K562 (cell line): Measurements from ENCODE around the gene ZG16B. TPM values are rescaled to one million over a fixed set of nuclear protein-coding genes. Genes with fewer than 3 reads are reported as not detected.
A peak's percentile ranks its signal among the peaks of the same experiment; 100 is the strongest.

ENCODE experiments used
- ATAC-seq: fragments of 200-7000 bp; cut with Tn5 transposase; 3 replicates; pipeline ENCODE4 v1.9.1; 2020; ENCODE audit warnings: moderate library complexity
- BruUV-seq: library from RNA; stranded (reverse); fragments of 400-500 nt; replicated peaks from 2 replicates; lab custom pipeline; 2021; lab: Mats Ljungman, UMichigan
- CTCF ChIA-PET: fragments of 300-600 bp; formaldehyde crosslinking; extraction: SDS; loops from one replicate; lab custom pipeline; 2021; ENCODE audit warnings: low intra/inter-chr PET ratio; lab: Yijun Ruan, JAX
- POLR2A ChIA-PET: fragments of 300-600, 350-650 bp; sonication (Branson Sonifier 250); formaldehyde crosslinking; extraction: SDS; loops from one replicate; lab custom pipeline; 2021; ENCODE audit warnings: antibody characterized with exemption, inconsistent platforms; lab: Yijun Ruan, JAX
- DNase-seq, 4 experiments: peaks; one replicate each; pipeline versions ENCODE4 v3.0.0 to v3.0.0-alpha.2; 2011 to 2018; ENCODE audit warnings: low spot score in 3 of 4, mixed read lengths in 3 of 4; ENCODE audit errors: extremely low read depth in 1 of 4
- FAIRE-seq: peaks from 2 replicates; lab custom pipeline; 2011; peaks lifted over from hg19 to GRCh38; lab: Jason Lieb, UNC
- H2AFZ ChIP-seq: 2 replicates; pipeline ENCODE4 v1.6.0; 2011; ENCODE audit warnings: low read depth, low read length, control low read depth, inconsistent platforms
- H3K27ac ChIP-seq: fragments of 200-600 bp; 3 replicates; pipeline ENCODE4 v1.8.0; 2011; ENCODE audit warnings: low read depth, mild to moderate bottlenecking, control low read depth, inconsistent platforms, low read length, moderate library complexity, mixed read lengths; ENCODE audit errors: extremely low read depth
- H3K27me3 ChIP-seq, 2 experiments: fragments of 300-600 bp in 1 of 2; 2 replicates in 1 of 2; 3 replicates in 1 of 2; pipeline versions ENCODE4 v1.6.0 to v1.8.0; 2011; ENCODE audit warnings: inconsistent platforms in 2 of 2, low read length in 2 of 2, mild to moderate bottlenecking in 1 of 2, mixed read lengths in 1 of 2, moderate library complexity in 1 of 2; ENCODE audit not compliant: control insufficient read depth in 2 of 2, insufficient read depth in 2 of 2
- H3K36me3 ChIP-seq: fragments of 300-600 bp; 3 replicates; pipeline ENCODE4 v1.8.0; 2011; ENCODE audit warnings: mild to moderate bottlenecking, low read length, inconsistent platforms; ENCODE audit not compliant: control insufficient read depth, insufficient read depth
- H3K4me1 ChIP-seq, 2 experiments: fragments of 200-600 bp in 1 of 2; replicated peaks in 1 of 2; 2 replicates in 1 of 2; 3 replicates in 1 of 2; pipeline versions ENCODE4 v1.5.1 to v1.8.0; 2011; ENCODE audit warnings: inconsistent platforms in 2 of 2, low read length in 2 of 2, mild to moderate bottlenecking in 1 of 2, mixed read lengths in 1 of 2, moderate library complexity in 1 of 2; ENCODE audit not compliant: control insufficient read depth in 2 of 2, insufficient read depth in 2 of 2
- H3K4me2 ChIP-seq: 2 replicates; pipeline ENCODE4 v1.6.1; 2011; ENCODE audit warnings: low read length, control low read depth, inconsistent platforms, mixed read lengths; ENCODE audit not compliant: insufficient read depth
- H3K4me3 ChIP-seq: fragments of 200-600 bp; sonication (generic), shearing (Covaris generic); 2 replicates; pipeline ENCODE4 v1.5.1; 2016; ENCODE audit warnings: control low read depth, inconsistent platforms
- H3K79me2 ChIP-seq: fragments of 200-600 bp; 3 replicates; pipeline ENCODE4 v1.8.0; 2011; ENCODE audit warnings: low read length, inconsistent platforms; ENCODE audit not compliant: control insufficient read depth, insufficient read depth
- H3K9ac ChIP-seq, 2 experiments: 2 replicates each; pipeline versions ENCODE4 v1.6.0 to v1.6.1; 2011; ENCODE audit warnings: low read depth in 2 of 2, low read length in 2 of 2, control low read depth in 1 of 2, inconsistent platforms in 1 of 2, mild to moderate bottlenecking in 1 of 2, mixed read lengths in 1 of 2; ENCODE audit not compliant: insufficient read depth in 1 of 2
- H3K9me1 ChIP-seq: one replicate; pipeline ENCODE4 v1.6.0; 2011; ENCODE audit warnings: inconsistent platforms, mild to moderate bottlenecking, low read length, moderate library complexity; ENCODE audit not compliant: control insufficient read depth, insufficient read depth
- H3K9me3 ChIP-seq: replicated peaks from 2 replicates; pipeline ENCODE4 v1.5.1; 2011; ENCODE audit warnings: low read depth, low read length, inconsistent platforms; ENCODE audit not compliant: control insufficient read depth, insufficient read depth
- H4K20me1 ChIP-seq: replicated peaks from 2 replicates; pipeline ENCODE4 v1.6.1; 2011; ENCODE audit warnings: low read length, inconsistent platforms, mixed read lengths; ENCODE audit not compliant: control insufficient read depth, insufficient read depth
- CHD1 ChIP-seq: fragments of 200-600 bp; sonication (generic); IDR thresholded peaks from one replicate; pipeline ENCODE4 v1.6.1; 2012; ENCODE audit warnings: mild to moderate bottlenecking, moderate library complexity, low read length, inconsistent platforms
- EGR1 ChIP-seq: fragments of 450-650 bp; conservative IDR thresholded peaks from 2 replicates; pipeline ENCODE4 v1.6.1; 2017; ENCODE audit warnings: mild to moderate bottlenecking
- ESRRB ChIP-seq: fragments of 250-450 bp; sonication (Bioruptor Pico); IDR thresholded peaks from 2 replicates; pipeline ENCODE4 v1.5.0; 2020; ENCODE audit warnings: mild to moderate bottlenecking, moderate library complexity, borderline replicate concordance
- FOXA1 ChIP-seq: fragments of 450-650 bp; IDR thresholded peaks from 2 replicates; pipeline ENCODE4 v1.6.1; 2016; ENCODE audit warnings: mild to moderate bottlenecking, borderline replicate concordance
- HMBOX1 ChIP-seq: sonication (generic); IDR thresholded peaks from 2 replicates; pipeline ENCODE4 v1.6.1; 2016
- IRF2 ChIP-seq: sonication (generic); formaldehyde crosslinking; IDR thresholded peaks from 2 replicates; pipeline ENCODE4 v1.8.1; 2022; ENCODE audit warnings: mild to moderate bottlenecking, missing genetic modification reagents
- KDM1A ChIP-seq, 2 experiments: fragments of 450-650 bp; IDR thresholded peaks; 2 replicates each; pipeline ENCODE4 v1.6.1; 2016; ENCODE audit warnings: mild to moderate bottlenecking in 2 of 2
- NELFE ChIP-seq: IDR thresholded peaks from 2 replicates; pipeline ENCODE4 v1.6.1; 2011; ENCODE audit warnings: mild to moderate bottlenecking; ENCODE audit not compliant: insufficient read depth, insufficient read length
- NFIC ChIP-seq: fragments of 450-650 bp; IDR thresholded peaks from 2 replicates; pipeline ENCODE4 v1.6.1; 2017; ENCODE audit warnings: mild to moderate bottlenecking, inconsistent platforms
- RBFOX2 ChIP-seq: fragments of 200-400 bp; formaldehyde crosslinking; IDR thresholded peaks from 2 replicates; pipeline ENCODE4 v1.6.1; 2017; ENCODE audit warnings: low read depth, mild to moderate bottlenecking, low read length, moderate library complexity
- REST ChIP-seq, 2 experiments: fragments of 450-650 bp; formaldehyde crosslinking in 1 of 2; IDR thresholded peaks; 2 replicates each; pipeline versions ENCODE4 v1.4.0 to v1.6.1; 2014 to 2020; ENCODE audit warnings: mild to moderate bottlenecking in 2 of 2, borderline replicate concordance in 1 of 2, low read depth in 1 of 2
- TARDBP ChIP-seq: fragments of 450-650 bp; IDR thresholded peaks from 2 replicates; pipeline ENCODE4 v1.6.1; 2016
- ZNF583 ChIP-seq: fragments of 250-450 bp; sonication (Bioruptor Pico); IDR thresholded peaks from 2 replicates; pipeline ENCODE4 v1.4.0; 2020
- ZNF780A ChIP-seq: fragments of 250-450 bp; sonication (Bioruptor Pico); IDR thresholded peaks from 2 replicates; pipeline ENCODE4 v1.5.0; 2021; ENCODE audit warnings: mild to moderate bottlenecking
- WGBS: fragments of 100-300 bp; shearing (Covaris generic); methylation state at CpG from one replicate; pipeline ENCODE4 v1.1.6; 2016; ENCODE audit warnings: low coverage, mixed read lengths; ENCODE audit not compliant: insufficient coverage; ENCODE audit errors: missing lambda C conversion rate; 5-methylcytosine and 5-hydroxymethylcytosine counted together
- in situ Hi-C: fragments of 300-500 bp; cut with MboI; formaldehyde crosslinking; loops from 4 replicates; pipeline ENCODE4 v1.15.0; 2018; ENCODE audit warnings: inconsistent platforms, mixed read lengths
- intact Hi-C: fragments of 100-400 bp; cut with micrococcal nuclease; formaldehyde crosslinking; loops from 2 replicates; pipeline ENCODE4 v1.14.2; 2022
- polyA plus RNA-seq, 8 experiments: library from polyadenylated mRNA; depleted of rRNA in 4 of 8; stranded (reverse) in 5 of 8; unstranded in 3 of 8; fragments of >200 nt; fragmentation: Nextera tagmentation in 2 of 8; fragmentation: Illumina TruSeq in 1 of 8; extraction: Ambion mirVana in 2 of 8; extraction: Trizol in 1 of 8; gene quantifications; 2 replicates each; pipeline versions ENCODE4 v1.2.1 to v1.2.3, GENCODE V29; 2011 to 2014; ENCODE audit warnings: inconsistent platforms in 1 of 8, missing spikeins in 1 of 8
- total RNA-seq, 7 experiments: library from RNA; depleted of rRNA in 6 of 7; stranded (reverse); fragments of >200 nt in 6 of 7; fragmentation: Illumina TruSeq in 2 of 7; extraction: Trizol in 2 of 7; gene quantifications; 2 replicates each; pipeline versions ENCODE4 v1.2.1 to v1.2.3, GENCODE V29; 2011 to 2021; ENCODE audit warnings: low replicate concordance in 1 of 7

ZG16B gene
- total and polyA plus RNA-seq, 9 of the 15 experiments (the other 6 are each of a cell fraction or from before 2014, with no cell fraction given) = 0.25 to 0.43 (median 0.34) TPM; not detected in 5

- 40% methylated on average over 30 of the region's 56 CpGs for WGBS
- intact Hi-C loops (no loop called here), in situ Hi-C loops (no loop called here)
- Histone ChIP-seq H3K9me3 (peaks cover 7% of the 10 kb centered on the region), H3K36me3 (no peaks in the 10 kb centered on the region), H2AFZ (peak overlapping the region; percentile 39; the same call in 1 of the 2 replicates), H3K4me2 (no peak overlapping the region), H3K27ac (no peak overlapping the region), H3K79me2 (no peaks in the 10 kb centered on the region), H3K9ac (peak overlapping the region in 1 of 2 experiments; percentile 26; a peak in 1 of 4 replicates), H3K27me3 (peaks cover 7 to 20% of the 10 kb centered on the region in 2 experiments; a peak in 4 of 5 replicates), H3K9me1 (no peaks in the 10 kb centered on the region), H3K4me3 (0 out of 2 replicates have a peak overlapping the region, but pooled peaks have one; percentile 8), H3K4me1 (peaks cover 7 to 52% of the 10 kb centered on the region in 2 experiments; a peak in 3 of 5 replicates), H4K20me1 (no peaks in the 10 kb centered on the region)
- ATAC-seq (peak; percentile 71), DNase-seq (peak in 3 of 4 experiments; percentile 56 to 61 (median 57)), FAIRE-seq (no peak)
- ChIA-PET CTCF (no interaction called here), POLR2A (interaction anchor here (0.6 to 0.9 kb wide), 3 partner anchors 8 to 22 kb away, joined by 3 read pairs; no protein-coding TSS in a partner anchor)
- no TSS peak for BruUV-seq
- TF ChIP-seq FOXA1 (no peak), HMBOX1 (no peak), REST (IDR thresholded peaks at IDR 0.05; ENCODE audit: borderline replicate concordance) (0 out of 2 replicates have a peak, but pooled peaks have one; percentile 8), REST (CRISPR knock-in tag; IDR thresholded peaks at IDR 0.05; ENCODE audit: low read depth) (no peak), TARDBP (no peak), NFIC (peak; percentile 49), ESRRB (no peak), KDM1A (IDR thresholded peaks at IDR 0.05) (no peak), CHD1 (no peak), IRF2 (no peak), ZNF780A (CRISPR knock-in tag) (no peak), NELFE (no peak), EGR1 (no peak), RBFOX2 (no peak), ZNF583 (CRISPR knock-in tag) (no peak)
Observed at GRCh38 chr16:2852731-2853507, 22.8 kb downstream of the ZG16B start.
